CD4-positive, alpha-beta T cell treated with Interferon gamma for 1 hour (primary cell): Measurements from ENCODE around the gene KLRC2.
"Not testable (repeated sequence)": the region's sequence is repeated elsewhere in the genome, so short reads cannot be mapped to it uniquely, and the experiment has no call there.

ENCODE experiments used
- DNase-seq: peaks from one replicate; pipeline ENCODE4 v3.0.0-alpha.2; 2020

KLRC2 gene

GRCh38 chr12:10404798-10405197, 31.0 kb downstream of the KLRC2 start:
- no peak for DNase-seq

- no peak for DNase-seq
These were observed 35.0 kb downstream of the KLRC2 start for GRCh38 chr12:10400829-10401228.

DNA sequence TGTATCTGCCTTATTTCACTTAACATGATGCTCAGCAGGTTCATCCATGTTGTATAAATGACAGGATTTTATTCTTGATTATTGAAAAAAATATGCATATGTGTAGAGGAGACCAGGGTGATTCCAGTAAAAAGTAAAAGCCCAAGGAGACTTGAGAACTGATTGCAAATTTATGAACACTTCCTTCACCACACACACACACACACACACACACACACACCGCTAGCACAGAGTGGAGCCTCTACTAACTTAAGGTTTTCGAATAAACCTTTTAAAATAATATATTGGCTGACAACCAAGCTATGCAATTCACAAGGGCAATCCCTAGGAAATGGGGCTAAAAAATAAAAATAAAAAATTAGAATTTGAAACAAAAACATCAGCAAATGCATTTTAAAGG, 37.6 kb downstream of the KLRC2 start:
- no peak for DNase-seq

DNA sequence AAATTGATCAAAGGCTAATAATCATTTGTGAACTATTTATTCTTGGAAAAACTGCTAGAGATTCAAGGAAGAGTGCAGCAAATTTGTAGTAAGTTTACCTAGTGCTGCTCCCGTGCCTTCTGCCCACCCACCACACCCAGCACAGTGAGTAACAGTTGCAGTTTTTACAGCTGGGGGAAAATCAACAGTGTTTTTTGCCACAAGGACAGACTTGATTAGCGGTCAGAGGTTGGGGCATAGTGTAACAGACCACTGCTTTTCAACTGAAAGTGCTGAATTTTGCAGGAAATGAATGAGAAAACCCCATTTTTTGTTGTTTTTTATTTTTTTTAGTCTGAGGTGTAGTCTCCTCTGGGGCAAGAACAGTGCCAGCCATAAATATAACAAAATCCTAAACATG, 38.5 kb downstream of the KLRC2 start:
- DNase-seq = peak; percentile 20

DNA sequence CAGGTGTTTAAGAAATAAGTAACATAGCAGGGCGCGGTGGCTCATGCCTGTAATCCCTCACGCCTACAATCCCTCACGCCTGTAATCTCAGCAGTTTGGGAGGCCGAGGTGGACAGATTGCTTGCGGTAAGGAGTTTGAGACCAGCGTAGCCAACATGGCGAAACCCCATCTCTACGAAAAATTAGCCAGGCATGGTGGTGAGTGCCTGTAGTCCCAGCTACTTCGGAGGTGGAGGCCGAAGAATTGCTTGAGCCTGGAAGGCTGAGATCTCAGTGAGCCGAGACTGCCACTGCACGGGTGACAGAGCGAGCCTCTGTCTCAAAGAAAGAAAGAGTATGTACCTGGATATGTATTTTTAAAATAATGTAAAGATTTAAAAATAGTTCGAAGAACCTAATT, 39.6 kb downstream of the KLRC2 start:
- not testable (repeated sequence) for DNase-seq

DNA sequence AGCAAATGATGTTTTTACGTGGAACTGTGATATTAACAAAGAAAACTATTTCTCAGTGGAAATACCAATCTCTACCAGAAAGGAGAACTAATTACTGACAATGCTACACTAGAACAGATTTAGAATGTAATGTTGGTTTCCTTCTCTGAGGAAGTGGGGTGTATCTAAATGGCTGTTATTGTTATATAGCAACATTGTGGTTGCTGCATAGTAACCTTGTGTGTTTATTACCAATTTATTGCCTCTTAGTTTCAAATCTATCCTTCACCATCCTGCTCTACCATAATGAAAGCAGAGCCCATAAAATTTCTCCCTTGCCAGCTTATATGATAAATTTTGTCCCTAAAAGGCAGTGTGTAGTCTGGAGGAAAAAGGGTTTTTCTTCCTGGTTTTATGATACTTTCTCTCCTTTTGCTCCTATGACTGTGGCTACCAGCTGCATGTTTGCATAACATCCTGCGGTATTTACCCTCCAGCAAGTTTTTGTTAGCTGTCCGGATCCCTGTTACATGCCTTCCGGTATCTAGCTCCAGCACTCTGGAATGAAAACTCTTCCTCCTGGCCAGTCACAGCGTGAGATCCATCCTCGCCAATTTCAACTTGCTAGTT, 40.3 kb downstream of the KLRC2 start:
- DNase-seq = no peak

- peak; percentile 61 for DNase-seq
These were observed 41.2 kb downstream of the KLRC2 start for GRCh38 chr12:10394531-10395152.

GRCh38 chr12:10393291-10393690, 42.5 kb downstream of the KLRC2 start:
- DNase-seq = no peak

DNA sequence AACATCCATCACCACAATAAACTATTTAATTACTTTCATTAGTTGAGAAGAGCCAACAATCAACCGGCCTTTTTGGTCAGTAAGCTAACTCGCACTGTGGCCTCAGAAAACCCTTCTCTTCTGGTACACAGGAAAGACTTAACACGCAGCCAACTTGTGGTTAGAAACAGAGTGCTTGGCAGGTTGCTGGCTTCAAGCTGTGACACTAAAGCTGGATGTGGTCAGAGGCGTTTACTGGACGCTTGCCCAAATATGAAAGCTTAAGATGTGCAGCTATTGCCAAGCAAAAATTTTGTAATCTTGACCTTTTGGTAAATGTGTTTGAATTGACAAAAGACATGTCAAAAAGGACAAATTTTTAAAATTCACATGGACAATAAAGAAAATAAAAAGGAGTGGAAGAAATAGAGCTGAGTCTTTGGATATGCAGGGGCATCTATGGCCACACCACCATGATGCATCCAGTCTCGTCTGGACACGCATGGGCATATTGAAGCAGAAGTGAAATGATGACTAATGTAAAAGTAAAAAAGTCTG, 43.3 kb downstream of the KLRC2 start:
- DNase-seq = peak; percentile 53

DNA sequence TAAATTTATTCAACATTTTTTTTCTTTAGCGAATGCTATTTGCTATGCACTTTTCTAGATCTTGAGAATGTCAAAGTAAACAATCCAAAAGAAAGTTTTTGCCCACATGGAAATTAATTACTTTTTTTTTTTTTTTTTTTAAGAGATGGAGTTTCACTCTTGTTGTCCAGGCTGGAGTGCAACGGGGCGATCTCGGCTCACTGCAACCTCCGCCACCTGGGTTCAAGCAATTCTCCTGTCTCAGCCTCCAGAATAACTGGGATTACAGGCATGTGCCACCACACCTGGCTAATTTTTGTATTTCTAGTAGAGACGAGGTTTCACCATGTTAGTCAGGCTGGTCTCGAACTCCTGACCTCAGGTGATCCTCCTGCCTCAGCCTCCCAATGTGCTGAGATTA, 44.8 kb downstream of the KLRC2 start:
- not testable (repeated sequence) for DNase-seq

DNA sequence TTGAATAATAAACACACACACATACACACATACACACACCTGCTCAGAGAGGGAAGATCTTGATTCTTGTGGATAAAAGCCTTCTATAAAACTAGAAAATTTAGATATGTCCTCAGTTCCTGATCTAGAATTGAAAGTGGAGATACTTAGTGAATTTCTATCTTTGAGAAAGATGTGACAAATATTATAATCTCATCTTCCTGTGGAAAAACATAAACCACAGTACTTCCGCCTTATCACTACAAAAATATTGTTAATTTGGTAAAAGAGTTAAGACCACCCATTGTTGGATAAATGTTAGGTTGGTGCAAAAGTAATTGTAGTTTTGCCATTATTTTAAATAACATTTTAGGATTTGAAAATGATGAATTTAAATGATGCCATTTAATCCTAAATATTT, 45.9 kb downstream of the KLRC2 start, which contains the start of gene KLRK1:
KLRK1 (minus strand) TSS at position 138 of the 400 bp plus-strand sequence. CDS start 1,231 bp downstream, outside the sequence.
- no peak for DNase-seq

GRCh38 chr12:10388624-10389413, 47.0 kb downstream of the KLRC2 start:
- DNase-seq = no peak

- DNase-seq = not testable (repeated sequence)
These were observed 48.3 kb downstream of the KLRC2 start for GRCh38 chr12:10387498-10387897.

GRCh38 chr12:10386857-10387256, 49.0 kb downstream of the KLRC2 start:
- DNase-seq = no peak

- no peak for DNase-seq
These were observed 50.6 kb downstream of the KLRC2 start for GRCh38 chr12:10385166-10385613.

- DNase-seq = no peak
These were observed 51.6 kb downstream of the KLRC2 start for GRCh38 chr12:10384191-10384590.

DNA sequence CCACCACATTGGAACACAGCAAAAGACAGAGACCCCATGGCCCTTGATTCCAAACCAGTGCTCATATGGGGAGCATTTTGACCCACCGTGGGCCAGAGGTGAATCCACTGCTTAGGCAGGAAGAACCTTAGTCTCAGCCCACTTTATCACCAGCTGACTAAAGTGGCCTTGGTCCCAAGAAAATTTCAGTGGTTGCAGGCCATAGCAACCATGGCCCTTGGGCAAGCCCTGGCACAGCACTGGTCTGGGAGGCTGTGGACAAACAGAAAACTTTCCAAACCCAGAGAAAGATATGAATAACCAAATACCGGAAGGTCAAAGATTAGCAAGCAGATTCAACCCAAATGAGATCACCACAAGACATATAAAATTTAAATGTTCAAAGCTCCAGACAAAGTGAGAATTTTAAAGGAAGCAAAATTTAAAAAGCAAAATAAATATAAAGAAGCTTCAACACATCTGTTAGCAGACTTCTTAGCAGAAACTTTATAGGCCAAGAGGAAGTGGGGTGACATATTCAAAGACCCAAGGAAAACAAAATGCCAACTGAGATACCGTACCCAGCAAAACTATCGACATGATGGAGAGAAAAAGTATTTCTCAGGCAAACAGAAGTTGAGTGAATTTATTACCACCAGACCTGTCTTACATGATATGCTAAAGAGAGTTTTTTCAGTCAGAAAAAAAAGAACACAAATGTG, 53.7 kb downstream of the KLRC2 start:
- no peak for DNase-seq
